Omental fat pad (tissue), 4 donors: ENCODE measurements around the gene ARID3A. TPM values are rescaled to one million over a fixed set of nuclear protein-coding genes. Genes with fewer than 3 reads are reported as not detected.

Experiments
- ATAC-seq: fragments of 150-250 bp; one replicate; pipeline ENCODE4 v1.9.1; 2016; ENCODE audit warnings: mild to moderate bottlenecking, moderate library complexity; ENCODE audit not compliant: low FRiP score
- DNase-seq: peaks from one replicate; pipeline ENCODE4 v3.0.0-alpha.2; 2019; ENCODE audit warnings: low spot score
- total RNA-seq, 4 donors: library from RNA; depleted of rRNA; stranded (reverse); fragments of >200 nt; gene quantifications; one replicate each; pipeline ENCODE4 v1.1.0, GENCODE V29; 2016
- TF ChIP-seq, protein P1 (sequence below), 3 donors: fragments of 450-650 bp; IDR thresholded peaks; one replicate each; pipeline ENCODE4 v1.5.1; 2016 to 2017; ENCODE audit warnings: antibody characterized with exemption in 3 of 3, mild to moderate bottlenecking in 3 of 3, moderate library complexity in 2 of 3

The ARID3A gene
- total RNA-seq, 4 donors from 2014 or later: 3.7 to 15.1 (median 7.7) TPM

DNA sequence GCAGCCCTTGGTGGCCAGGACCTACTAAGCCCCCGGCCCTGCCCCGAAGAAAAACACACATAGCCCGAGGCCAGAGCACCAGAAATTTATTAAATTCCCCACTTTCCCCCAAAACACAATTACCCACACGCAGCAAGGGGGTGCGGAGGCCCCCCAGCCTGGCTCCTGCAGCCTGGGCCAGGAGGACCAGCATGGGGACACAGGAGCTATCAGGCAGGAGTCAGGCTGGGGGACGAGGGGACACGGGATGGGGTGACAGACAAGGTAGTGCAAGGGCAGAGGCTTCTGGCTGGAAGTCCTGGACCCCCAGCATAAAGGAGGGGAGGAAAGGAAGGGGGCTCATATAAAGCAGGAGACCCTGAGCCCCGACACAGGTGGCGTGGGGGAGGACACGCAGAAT lies 29.4 kb upstream of the ARID3A start:
- ATAC-seq (no peak), DNase-seq (no peak)
- TF ChIP-seq, protein P1, sequence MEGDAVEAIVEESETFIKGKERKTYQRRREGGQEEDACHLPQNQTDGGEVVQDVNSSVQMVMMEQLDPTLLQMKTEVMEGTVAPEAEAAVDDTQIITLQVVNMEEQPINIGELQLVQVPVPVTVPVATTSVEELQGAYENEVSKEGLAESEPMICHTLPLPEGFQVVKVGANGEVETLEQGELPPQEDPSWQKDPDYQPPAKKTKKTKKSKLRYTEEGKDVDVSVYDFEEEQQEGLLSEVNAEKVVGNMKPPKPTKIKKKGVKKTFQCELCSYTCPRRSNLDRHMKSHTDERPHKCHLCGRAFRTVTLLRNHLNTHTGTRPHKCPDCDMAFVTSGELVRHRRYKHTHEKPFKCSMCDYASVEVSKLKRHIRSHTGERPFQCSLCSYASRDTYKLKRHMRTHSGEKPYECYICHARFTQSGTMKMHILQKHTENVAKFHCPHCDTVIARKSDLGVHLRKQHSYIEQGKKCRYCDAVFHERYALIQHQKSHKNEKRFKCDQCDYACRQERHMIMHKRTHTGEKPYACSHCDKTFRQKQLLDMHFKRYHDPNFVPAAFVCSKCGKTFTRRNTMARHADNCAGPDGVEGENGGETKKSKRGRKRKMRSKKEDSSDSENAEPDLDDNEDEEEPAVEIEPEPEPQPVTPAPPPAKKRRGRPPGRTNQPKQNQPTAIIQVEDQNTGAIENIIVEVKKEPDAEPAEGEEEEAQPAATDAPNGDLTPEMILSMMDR (IDR thresholded peaks at IDR 0.05): no peak

DNA sequence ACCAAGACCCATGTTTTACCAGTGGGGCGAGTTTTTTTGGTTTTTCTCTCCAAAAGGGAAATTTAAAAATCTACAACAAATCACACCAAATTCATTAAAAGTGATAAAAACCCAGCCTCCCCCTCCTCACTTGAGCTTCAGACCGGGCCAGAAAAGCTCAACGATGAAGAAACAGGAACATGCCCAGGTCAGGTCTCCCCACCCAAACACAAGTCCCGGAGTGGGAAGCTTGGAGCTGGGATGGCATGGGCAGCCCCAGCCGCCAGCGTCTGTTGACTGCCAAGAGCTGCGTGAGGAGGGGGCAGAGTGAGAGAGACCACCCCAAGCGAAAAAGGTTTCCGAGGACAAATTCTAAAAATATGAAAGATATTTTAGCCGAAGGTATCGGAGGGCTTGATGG lies 28.8 kb upstream of the ARID3A start:
- ATAC-seq (no peak), DNase-seq (no peak)
- TF ChIP-seq, protein P1 (IDR thresholded peaks at IDR 0.05): no peak

DNA sequence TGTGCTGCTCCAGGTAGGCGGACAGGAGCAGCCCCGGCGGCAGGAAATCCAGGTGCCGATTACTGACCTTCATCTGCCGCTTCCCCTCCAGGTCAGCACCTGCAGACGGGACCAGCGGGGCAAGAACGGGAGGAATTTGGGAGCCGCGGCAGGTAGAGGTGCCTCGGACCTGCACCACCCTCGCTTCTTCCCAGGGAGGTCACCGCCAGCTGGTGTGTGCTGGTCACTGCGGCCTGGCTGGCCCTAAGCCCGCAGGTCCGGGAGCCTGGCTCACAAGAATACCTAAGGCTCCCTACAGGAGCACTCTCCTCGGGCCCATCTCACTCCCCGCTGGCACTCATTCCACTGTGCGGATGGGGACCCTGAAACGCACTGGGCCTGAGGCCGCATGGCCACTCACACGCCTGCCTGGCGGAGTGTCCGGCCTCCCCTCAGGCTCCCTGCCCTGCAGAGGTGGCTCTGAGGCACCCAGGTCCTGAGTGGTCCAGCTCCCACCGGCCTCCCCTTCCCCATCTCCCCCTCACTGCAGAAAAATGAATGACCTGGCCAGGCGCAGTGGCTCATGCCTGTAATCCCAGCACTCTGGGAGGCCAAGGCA lies 28.3 kb upstream of the ARID3A start:
- no peak for ATAC-seq
- DNase-seq: no peak
- TF ChIP-seq, protein P1 (IDR thresholded peaks at IDR 0.05): no peak

DNA sequence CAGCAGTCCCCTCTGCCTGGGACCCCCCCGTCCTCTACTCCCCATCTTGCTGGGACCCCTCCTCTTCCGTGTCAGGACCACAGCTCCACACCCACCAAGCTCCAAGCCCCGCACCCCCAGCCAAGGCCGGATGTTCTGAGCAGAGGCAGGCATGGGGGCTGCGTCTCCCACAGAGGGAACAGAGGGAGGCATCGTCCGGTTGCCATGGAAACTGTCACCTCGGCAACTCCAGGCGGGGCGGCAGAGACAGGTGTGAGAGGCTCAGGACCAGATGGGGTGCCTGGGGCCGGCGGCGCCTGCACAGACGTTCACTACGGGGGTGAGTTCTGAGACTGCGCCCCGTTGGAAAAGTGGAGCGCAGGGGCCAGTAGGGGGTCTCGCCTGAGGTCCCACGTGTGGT lies 27.2 kb upstream of the ARID3A start:
- DNase-seq: no peak
- TF ChIP-seq, protein P1 (IDR thresholded peaks at IDR 0.05): no peak
- no peak for ATAC-seq

DNA sequence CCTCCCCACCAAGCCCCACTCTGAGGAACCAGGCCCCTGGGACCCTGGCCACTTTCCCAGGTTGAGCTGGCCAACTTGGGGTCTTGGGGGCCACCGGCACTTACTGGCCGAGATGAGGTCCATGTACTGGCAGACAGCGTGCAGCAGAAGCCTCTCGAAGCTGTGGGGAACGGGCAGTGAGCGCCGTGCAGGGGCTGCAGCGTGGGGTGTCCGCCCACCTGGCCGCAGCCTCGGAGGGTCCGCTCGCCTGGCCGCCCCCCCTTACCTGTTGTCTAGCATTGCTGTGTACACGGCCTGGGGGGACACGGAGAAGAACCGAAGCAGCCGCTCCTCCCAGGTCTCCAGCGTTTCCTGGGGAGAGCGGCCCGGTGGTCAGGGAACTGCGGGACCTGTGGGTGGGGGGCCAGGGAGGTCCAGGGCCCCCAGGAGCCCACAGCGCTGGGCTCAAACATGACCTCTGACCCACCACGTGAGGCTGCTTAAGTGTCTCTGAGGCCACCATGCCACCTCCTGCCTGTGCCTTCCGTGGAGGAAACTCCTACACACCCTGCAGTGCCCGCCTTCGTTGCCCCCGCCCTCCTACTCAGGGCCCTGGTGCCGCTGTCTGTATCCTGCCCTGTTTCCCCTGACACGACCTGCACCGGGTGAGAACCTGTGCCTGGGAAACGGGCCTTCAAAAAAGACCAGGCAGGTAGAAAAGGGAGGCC lies 26.3 kb upstream of the ARID3A start:
- TF ChIP-seq, protein P1 (IDR thresholded peaks at IDR 0.05): no peak
- DNase-seq (no peak), ATAC-seq (no peak)

DNA sequence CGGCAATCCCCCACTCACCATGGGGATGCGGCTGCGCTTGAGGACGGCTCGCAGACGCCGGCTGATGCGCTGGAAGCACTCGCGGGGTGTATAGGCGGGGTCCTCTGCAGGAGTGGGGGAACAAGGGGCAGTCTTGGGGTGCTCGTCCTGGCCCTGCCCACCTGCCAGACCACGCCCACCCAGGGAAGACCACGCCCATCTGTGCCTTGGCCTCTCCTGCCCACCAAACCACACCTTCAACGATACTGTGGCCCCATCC lies 25.9 kb upstream of the ARID3A start:
- ATAC-seq (no peak), DNase-seq (no peak)
- TF ChIP-seq, protein P1 (IDR thresholded peaks at IDR 0.05): no peak
